Ovary (tissue), 9 donors: ENCODE data around the gene RBP5. TPM values are rescaled to one million over a fixed set of nuclear protein-coding genes. Genes with fewer than 3 reads are reported as not detected.

Source experiments
- DNase-seq, 5 donors: peaks; one replicate each; pipeline ENCODE4 v3.0.0-alpha.2; 2019 to 2020
- H3K27ac ChIP-seq, 2 donors: fragments of 200-600 bp; one replicate each; pipeline versions ENCODE4 v1.5.1 to v1.8.0; 2019 to 2022
- H3K27me3 ChIP-seq: fragments of 200-600 bp; one replicate; pipeline ENCODE4 v1.8.0; 2022
- H3K36me3 ChIP-seq: fragments of 200-600 bp; sonication (generic); one replicate; pipeline ENCODE4 v1.5.1; 2019
- H3K4me1 ChIP-seq: one replicate; pipeline ENCODE4 v1.8.1; 2013; ENCODE audit warnings: mild to moderate bottlenecking, moderate library complexity; ENCODE audit not compliant: insufficient read depth
- H3K4me3 ChIP-seq: fragments of 200-600 bp; sonication (generic); one replicate; pipeline ENCODE4 v1.5.1; 2017
- H3K9me3 ChIP-seq, 2 donors: fragments of 200-600 bp in 1 of 2; sonication (generic) in 1 of 2; one replicate each; pipeline versions ENCODE4 v1.5.1 to v1.8.1; 2013 to 2019; ENCODE audit warnings: mild to moderate bottlenecking in 1 of 2, moderate library complexity in 1 of 2
- EP300 ChIP-seq: sonication (generic); formaldehyde crosslinking; IDR thresholded peaks from one replicate; pipeline ENCODE4 v1.6.1; 2017; ENCODE audit warnings: antibody characterized with exemption
- POLR2A ChIP-seq: fragments of 450-650 bp; IDR thresholded peaks from one replicate; pipeline ENCODE4 v1.6.1; 2017; ENCODE audit warnings: antibody characterized with exemption, mild to moderate bottlenecking, moderate library complexity
- WGBS, 3 donors: extraction: QIAGEN DNeasy Blood & Tissue Kit in 1 of 3; methylation state at CpG; one replicate each; pipeline versions ENCODE4 v1.1.5 to v1.1.7; 2013 to 2017; 5-methylcytosine and 5-hydroxymethylcytosine counted together
- intact Hi-C, 4 donors: fragments of 100-400 bp; cut with DNase I; formaldehyde crosslinking; loops; one replicate each; pipeline versions ENCODE4 v1.11.0 to v1.15.1; 2022 to 2023
- polyA plus RNA-seq, 2 donors: library from polyadenylated mRNA; stranded (reverse); fragments of 200-250 nt in 1 of 2; fragments of 350-450 nt in 1 of 2; fragmentation: Illumina TruSeq in 1 of 2; extraction: RNeasy Lipid Tissue Mini Kit (QIAGEN cat#74804) in 1 of 2; gene quantifications; one replicate each; pipeline ENCODE4 v1.2.3, GENCODE V29; 2013 to 2014
- total RNA-seq, 7 donors: library from RNA; depleted of rRNA in 2 of 7; stranded (reverse); fragments of >200 nt in 2 of 7; fragmentation: NEBNext Ultra II Directional in 3 of 7; extraction: Animal tissue kit (Norgen Biotek cat#: 25700) in 3 of 7; gene quantifications; one replicate each; pipeline versions ENCODE4 v1.1.0 to v1.2.4, GENCODE V29; 2016 to 2023
- TF ChIP-seq, protein P1 (sequence below), 3 donors: fragments of 450-650 bp in 2 of 3; fragments of 200-600 bp in 1 of 3; IDR thresholded peaks; one replicate each; pipeline versions ENCODE4 v1.5.1 to v1.8.0; 2016 to 2022; ENCODE audit warnings: antibody characterized with exemption in 3 of 3, mild to moderate bottlenecking in 1 of 3
- donor health status: DM: no; HTN: no; CAD: no; lungs with moderate emphysema.
- donor health status: DM: no; HTN: no; CAD: no.
- donor health status: Bipolar disorder and iron deficiency.
- donor health status: DM: yes; HTN: yes; CAD: no.
- donor health status: DM: no; HTN: no; CAD: no.
- donor health status: DM: yes; HTN: yes; CAD: no.

Gene RBP5
- total and polyA plus RNA-seq, 9 donors: 1.2 to 17.3 (median 6.1) TPM

- H3K9me3 ChIP-seq: no peaks in the 10 kb centered on the region
- no peaks in the 10 kb centered on the region for H3K27me3 ChIP-seq
- H3K4me3 ChIP-seq: no peak overlapping the region
- no peaks in the 10 kb centered on the region for H3K4me1 ChIP-seq
- H3K27ac ChIP-seq: no peak overlapping the region
- no peak for DNase-seq
- TF ChIP-seq, protein P1, sequence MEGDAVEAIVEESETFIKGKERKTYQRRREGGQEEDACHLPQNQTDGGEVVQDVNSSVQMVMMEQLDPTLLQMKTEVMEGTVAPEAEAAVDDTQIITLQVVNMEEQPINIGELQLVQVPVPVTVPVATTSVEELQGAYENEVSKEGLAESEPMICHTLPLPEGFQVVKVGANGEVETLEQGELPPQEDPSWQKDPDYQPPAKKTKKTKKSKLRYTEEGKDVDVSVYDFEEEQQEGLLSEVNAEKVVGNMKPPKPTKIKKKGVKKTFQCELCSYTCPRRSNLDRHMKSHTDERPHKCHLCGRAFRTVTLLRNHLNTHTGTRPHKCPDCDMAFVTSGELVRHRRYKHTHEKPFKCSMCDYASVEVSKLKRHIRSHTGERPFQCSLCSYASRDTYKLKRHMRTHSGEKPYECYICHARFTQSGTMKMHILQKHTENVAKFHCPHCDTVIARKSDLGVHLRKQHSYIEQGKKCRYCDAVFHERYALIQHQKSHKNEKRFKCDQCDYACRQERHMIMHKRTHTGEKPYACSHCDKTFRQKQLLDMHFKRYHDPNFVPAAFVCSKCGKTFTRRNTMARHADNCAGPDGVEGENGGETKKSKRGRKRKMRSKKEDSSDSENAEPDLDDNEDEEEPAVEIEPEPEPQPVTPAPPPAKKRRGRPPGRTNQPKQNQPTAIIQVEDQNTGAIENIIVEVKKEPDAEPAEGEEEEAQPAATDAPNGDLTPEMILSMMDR (IDR thresholded peaks at IDR 0.05): no peak
- TF ChIP-seq POLR2A: no peak
- no peak for TF ChIP-seq EP300
- 62 to 87% (median 72%) methylated on average over 4 of the region's 4 CpGs for WGBS, 3 donors
- H3K36me3 ChIP-seq: no peaks in the 10 kb centered on the region
- intact Hi-C loops: no loop called here
Observed at GRCh38 chr12:7145671-7146070, 17.0 kb upstream of the RBP5 start.

GRCh38 chr12:7144414-7145120 lies 15.9 kb upstream of the RBP5 start:
- no peak overlapping the region for H3K27ac ChIP-seq
- intact Hi-C loops: no loop called here
- no peaks in the 10 kb centered on the region for H3K27me3 ChIP-seq
- no peaks in the 10 kb centered on the region for H3K9me3 ChIP-seq
- no peaks in the 10 kb centered on the region for H3K36me3 ChIP-seq
- WGBS, 3 donors: 40 to 45% (median 43%) methylated on average over 11 of the region's 11 CpGs
- TF ChIP-seq POLR2A (no peak), EP300 (no peak)
- TF ChIP-seq, protein P1 (IDR thresholded peaks at IDR 0.05): peak; percentile 34 to 49 (median 43)
- peak in 3 of 5 donors; percentile 13 to 27 (median 23) for DNase-seq
- no peak overlapping the region for H3K4me3 ChIP-seq
- H3K4me1 ChIP-seq: no peaks in the 10 kb centered on the region

DNA sequence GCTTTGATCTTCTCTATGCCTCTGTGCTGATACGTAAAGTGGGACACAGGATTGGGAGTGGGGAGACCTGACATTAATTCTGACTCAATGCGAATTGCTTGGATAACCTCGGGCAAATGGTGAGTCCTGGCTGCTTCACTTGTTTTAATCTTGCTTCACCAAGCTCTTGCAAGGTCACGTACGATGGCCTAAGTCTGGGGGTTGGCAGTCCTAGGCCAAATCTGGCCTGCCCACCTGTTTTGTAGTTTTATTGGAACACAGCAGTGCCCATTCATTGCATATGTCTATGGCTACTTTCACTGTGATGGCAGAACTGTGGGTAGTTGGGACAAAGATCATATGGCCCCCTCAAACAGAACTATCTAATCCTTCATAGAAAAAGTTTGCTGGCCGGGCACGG lies 14.9 kb upstream of the RBP5 start:
- intact Hi-C loops: no loop called here
- Histone ChIP-seq H3K9me3 (no peaks in the 10 kb centered on the region), H3K36me3 (no peaks in the 10 kb centered on the region), H3K27ac (no peak overlapping the region), H3K4me1 (no peaks in the 10 kb centered on the region), H3K4me3 (no peak overlapping the region), H3K27me3 (no peaks in the 10 kb centered on the region)
- WGBS, 3 donors: 87 to 90% (median 88%) methylated on average over 7 of the region's 7 CpGs
- TF ChIP-seq POLR2A (no peak), EP300 (no peak)
- TF ChIP-seq, protein P1 (IDR thresholded peaks at IDR 0.05): no peak
- DNase-seq: peak in 1 of 5 donors; percentile 16

GRCh38 chr12:7142809-7143465 lies 14.2 kb upstream of the RBP5 start:
- intact Hi-C loops: no loop called here
- TF ChIP-seq POLR2A (no peak), EP300 (no peak)
- TF ChIP-seq, protein P1 (IDR thresholded peaks at IDR 0.05): no peak
- WGBS, 3 donors: 94 to 95% (median 95%) methylated on average over 18 of the region's 18 CpGs
- peak in 1 of 5 donors; percentile 30 for DNase-seq
- no peaks in the 10 kb centered on the region for H3K27me3 ChIP-seq
- H3K9me3 ChIP-seq: no peaks in the 10 kb centered on the region
- H3K36me3 ChIP-seq: no peaks in the 10 kb centered on the region
- no peaks in the 10 kb centered on the region for H3K4me1 ChIP-seq
- H3K27ac ChIP-seq: no peak overlapping the region
- no peak overlapping the region for H3K4me3 ChIP-seq
